ENCODE measurements around the gene CLNK. TPM values are rescaled to one million over a fixed set of nuclear protein-coding genes. Genes with fewer than 3 reads are reported as not detected.

Gene CLNK
- total and polyA plus RNA-seq, 7 donors: 0.01 to 0.09 TPM; not detected in 5

GRCh38 chr4:10438924-10439323, 245.6 kb downstream of the CLNK start:
- H3K36me3 ChIP-seq (ENCODE audit: insufficient read depth in 1 of 2, low read depth in 1 of 2): peaks cover 0 to 6% of the 10 kb centered on the region in 2 donors
- no peaks in the 10 kb centered on the region for H3K4me1 ChIP-seq
- peaks cover 5% of the 10 kb centered on the region for H3K9me3 ChIP-seq
- H3K27ac ChIP-seq: no peak overlapping the region
- H3K4me3 ChIP-seq: no peak overlapping the region
- WGBS, 3 donors: 66 to 82% (median 80%) methylated on average over 1 of the region's 1 CpG
- ATAC-seq: no peak
- no peak for TF ChIP-seq CTCF (IDR thresholded peaks at IDR 0.05)
- H3K27me3 ChIP-seq (ENCODE audit: insufficient read depth in 3 of 3, low read length in 2 of 3): no peaks in the 10 kb centered on the region
- no peak for DNase-seq
- intact Hi-C loops (cut with DNase I): no loop called here

GRCh38 chr4:10437735-10438134, 246.8 kb downstream of the CLNK start:
- no peak for ATAC-seq
- DNase-seq: no peak
- Histone ChIP-seq H3K4me1 (no peaks in the 10 kb centered on the region), H3K4me3 (no peak overlapping the region), H3K27me3 (ENCODE audit: insufficient read depth in 3 of 3, low read length in 2 of 3) (no peaks in the 10 kb centered on the region), H3K36me3 (ENCODE audit: insufficient read depth in 1 of 2, low read depth in 1 of 2) (no peaks in the 10 kb centered on the region), H3K27ac (no peak overlapping the region), H3K9me3 (peaks cover 3% of the 10 kb centered on the region)
- intact Hi-C loops (cut with DNase I): no loop called here
- TF ChIP-seq CTCF (IDR thresholded peaks at IDR 0.05): no peak
- WGBS, 3 donors: 82 to 90% (median 84%) methylated on average over 1 of the region's 1 CpG

Other genes starting within 250 kb of the CLNK start
- gene ZNF518B, start 227.3 kb downstream of the CLNK start, total RNA-seq: 10 to 100 TPM; 15.1 to 17.3 (median 17.1) TPM
- gene ZNF518B, start 227.3 kb downstream of the CLNK start, polyA plus RNA-seq: 10 to 100 TPM in 2 of 3 donors, 1 to 10 TPM in 1; 4.5 to 16.3 (median 10.5) TPM

Measured in psoas muscle (tissue), 8 donors.